ENCODE measurements around the gene MOSPD3.

DNA sequence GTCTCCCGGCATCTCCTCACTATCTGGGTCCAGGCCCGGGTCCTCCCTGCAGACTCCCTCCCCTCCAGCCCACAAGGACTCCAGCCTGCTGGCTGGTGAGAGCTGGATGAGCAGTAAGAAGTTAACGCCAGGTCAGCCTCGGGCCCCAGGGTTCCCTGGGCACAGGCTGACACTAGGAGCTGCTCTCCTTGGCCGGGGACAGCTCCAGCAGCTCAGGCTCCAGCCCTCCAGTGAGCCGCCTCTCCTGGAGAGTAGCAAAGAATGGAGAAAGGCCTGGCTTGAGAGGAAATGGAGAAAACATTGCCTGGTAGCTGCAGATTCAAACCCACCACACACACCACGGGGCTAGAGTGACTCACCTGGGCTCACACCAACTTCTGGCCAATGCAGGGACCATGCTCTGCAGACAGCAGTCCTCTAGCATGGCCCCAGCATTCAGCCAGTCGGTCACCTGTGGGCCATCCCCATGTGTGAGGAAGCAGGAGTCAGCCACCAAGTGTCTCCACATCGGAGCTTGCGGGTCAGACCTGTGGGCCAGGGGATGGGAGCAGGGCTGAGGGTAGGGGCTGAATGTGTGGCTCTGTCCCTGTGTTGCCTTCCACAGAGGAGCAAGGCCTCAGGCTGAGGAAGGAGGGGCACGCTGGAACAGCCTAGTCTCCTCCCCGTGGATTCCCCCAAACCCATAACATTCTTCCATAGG lies 45.2 kb upstream of the MOSPD3 start:
- TF ChIP-seq, protein P1, sequence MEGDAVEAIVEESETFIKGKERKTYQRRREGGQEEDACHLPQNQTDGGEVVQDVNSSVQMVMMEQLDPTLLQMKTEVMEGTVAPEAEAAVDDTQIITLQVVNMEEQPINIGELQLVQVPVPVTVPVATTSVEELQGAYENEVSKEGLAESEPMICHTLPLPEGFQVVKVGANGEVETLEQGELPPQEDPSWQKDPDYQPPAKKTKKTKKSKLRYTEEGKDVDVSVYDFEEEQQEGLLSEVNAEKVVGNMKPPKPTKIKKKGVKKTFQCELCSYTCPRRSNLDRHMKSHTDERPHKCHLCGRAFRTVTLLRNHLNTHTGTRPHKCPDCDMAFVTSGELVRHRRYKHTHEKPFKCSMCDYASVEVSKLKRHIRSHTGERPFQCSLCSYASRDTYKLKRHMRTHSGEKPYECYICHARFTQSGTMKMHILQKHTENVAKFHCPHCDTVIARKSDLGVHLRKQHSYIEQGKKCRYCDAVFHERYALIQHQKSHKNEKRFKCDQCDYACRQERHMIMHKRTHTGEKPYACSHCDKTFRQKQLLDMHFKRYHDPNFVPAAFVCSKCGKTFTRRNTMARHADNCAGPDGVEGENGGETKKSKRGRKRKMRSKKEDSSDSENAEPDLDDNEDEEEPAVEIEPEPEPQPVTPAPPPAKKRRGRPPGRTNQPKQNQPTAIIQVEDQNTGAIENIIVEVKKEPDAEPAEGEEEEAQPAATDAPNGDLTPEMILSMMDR (IDR thresholded peaks at IDR 0.05) = no peak
- TF ChIP-seq POLR2A (IDR thresholded peaks at IDR 0.05) = no peak
- no peak for TF ChIP-seq POLR2AphosphoS5 (IDR thresholded peaks at IDR 0.05)

Measured in prostate gland (tissue), 2 donors.